HG03139 (cell line): ENCODE data around the gene MAP4K5.

Experiments used
- ATAC-seq: cut with Tn5 transposase; IDR thresholded peaks from one replicate; pipeline ENCODE4 v1.9.1; 2021; ENCODE audit not compliant: unreplicated experiment

Gene MAP4K5

GRCh38 chr14:50479041-50479440 is 53.3 kb downstream of the MAP4K5 start:
- no peak for ATAC-seq

GRCh38 chr14:50477760-50478159 is 54.6 kb downstream of the MAP4K5 start:
- ATAC-seq = no peak

DNA sequence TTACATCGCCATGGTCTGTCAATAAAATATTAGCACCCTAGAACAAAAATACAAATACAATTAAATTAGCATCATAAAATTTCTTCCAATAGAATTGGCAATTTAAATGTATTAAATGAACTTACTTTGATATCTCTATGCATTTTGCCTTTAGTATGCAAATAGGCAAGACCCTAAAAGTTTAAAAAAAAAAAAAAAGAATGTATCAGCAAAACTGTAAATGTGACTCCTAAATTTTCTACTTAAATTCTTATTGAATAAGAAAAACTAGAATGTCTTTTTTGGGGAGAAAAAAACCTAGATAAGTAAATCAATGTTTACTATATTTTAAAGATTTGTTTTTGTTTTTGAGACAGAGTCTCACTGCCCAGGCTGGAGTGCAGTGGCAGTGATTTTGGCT is 56.2 kb downstream of the MAP4K5 start:
- no peak for ATAC-seq

DNA sequence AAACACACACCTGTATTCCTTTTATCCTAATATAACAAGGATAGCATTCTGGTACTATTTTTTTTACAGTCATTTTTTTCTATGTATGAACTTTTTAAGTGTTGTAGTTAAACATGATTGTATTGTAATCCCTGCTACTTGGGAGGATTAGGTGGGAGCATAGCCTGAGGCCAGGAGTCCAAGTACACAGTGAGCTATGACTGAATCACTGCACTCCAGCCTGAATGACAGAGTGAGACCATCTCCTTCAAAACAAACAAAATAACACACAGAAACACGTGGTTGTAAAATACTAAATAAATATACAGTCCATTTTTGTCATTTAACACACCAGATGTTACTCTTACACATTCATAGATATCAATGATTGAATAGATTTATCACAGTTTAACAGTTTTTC is 56.9 kb downstream of the MAP4K5 start:
- no peak for ATAC-seq

GRCh38 chr14:50471838-50472465 is 60.4 kb downstream of the MAP4K5 start:
- ATAC-seq = no peak

- ATAC-seq = no peak
Measured at GRCh38 chr14:50469982-50470381, 62.4 kb downstream of the MAP4K5 start.

- ATAC-seq = no peak
Measured at GRCh38 chr14:50462111-50462510, 70.3 kb downstream of the MAP4K5 start.

DNA sequence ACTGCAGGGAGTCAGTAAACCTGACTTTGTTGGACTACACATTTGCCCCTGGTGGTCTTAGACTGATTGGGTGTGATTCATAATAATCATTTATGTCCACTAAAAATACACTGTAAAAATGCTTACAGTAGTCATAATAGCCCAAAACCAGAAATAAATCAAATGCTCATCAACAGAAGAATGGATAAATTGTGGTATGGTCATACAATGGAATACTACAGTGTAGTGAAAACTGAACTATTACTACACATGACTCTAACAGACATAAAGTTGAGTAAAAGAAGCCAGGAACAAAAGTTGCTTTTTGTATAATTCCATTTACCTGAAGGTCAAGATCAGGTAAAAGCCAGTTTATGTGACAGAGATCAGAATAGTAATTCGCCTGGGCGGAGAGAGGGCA is 78.5 kb downstream of the MAP4K5 start:
- ATAC-seq = no peak

DNA sequence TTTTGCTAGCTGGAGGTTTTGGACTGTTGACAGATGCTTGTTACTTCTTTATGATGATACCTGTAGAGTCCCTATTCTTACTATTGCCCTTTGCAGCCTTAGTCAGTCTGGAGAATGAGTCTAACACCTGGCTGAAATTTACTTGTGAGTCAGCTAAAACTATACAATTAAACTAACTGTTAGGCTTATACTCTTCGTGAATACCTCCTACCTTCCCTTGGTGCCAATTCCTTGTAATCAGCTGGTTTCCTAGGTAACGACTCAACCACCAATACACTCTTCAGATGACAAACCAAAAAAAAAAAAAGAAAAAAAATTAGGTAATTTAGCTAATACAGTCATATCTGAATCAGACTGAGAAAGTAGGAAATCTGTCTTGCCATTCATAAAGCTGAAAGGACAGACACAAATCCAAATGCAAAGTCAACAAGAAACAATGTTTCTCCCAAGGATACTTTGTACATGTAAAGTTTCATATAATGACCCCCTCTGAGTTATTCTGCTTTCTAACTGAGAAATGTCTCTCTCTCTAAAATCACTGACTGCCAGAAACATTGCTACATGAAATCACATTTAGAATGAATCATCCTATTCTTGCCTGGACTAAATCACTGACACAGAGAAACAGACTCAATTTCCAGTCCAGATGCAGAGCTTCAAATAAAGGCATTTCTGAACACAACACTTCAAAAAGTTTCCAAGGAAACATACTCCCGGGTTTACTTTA is 79.2 kb downstream of the MAP4K5 start:
- ATAC-seq = no peak

GRCh38 chr14:50452296-50452695 is 80.1 kb downstream of the MAP4K5 start:
- ATAC-seq = no peak

- no peak for ATAC-seq
Measured at GRCh38 chr14:50451854-50452253, 80.5 kb downstream of the MAP4K5 start.

GRCh38 chr14:50447461-50447860 is 84.9 kb downstream of the MAP4K5 start:
- no peak for ATAC-seq

- ATAC-seq = no peak
Measured at GRCh38 chr14:50434528-50434927, 97.8 kb downstream of the MAP4K5 start.

DNA sequence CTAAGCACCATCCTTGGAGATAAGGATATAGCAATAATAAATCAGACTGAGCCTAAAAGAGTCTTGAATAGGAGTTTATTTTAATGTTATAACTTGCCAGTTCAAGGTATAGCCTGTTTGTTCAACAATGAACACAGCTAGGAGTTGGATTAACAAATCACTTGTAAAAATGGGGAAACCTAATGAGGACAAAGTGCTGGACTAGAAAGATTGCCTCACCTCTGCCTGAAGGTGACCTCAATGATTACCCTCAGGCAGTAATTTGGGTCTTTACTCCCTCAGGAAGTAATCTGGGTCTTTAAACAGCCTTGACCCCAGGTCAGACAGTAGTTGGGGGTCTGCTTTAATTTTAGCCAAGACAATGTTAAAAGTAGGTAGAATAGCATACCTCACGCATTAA is 100.2 kb downstream of the MAP4K5 start:
- ATAC-seq = no peak

- no peak for ATAC-seq
Measured at GRCh38 chr14:50425816-50426215, 106.6 kb downstream of the MAP4K5 start.

GRCh38 chr14:50425105-50425504 is 107.3 kb downstream of the MAP4K5 start:
- no peak for ATAC-seq

- ATAC-seq = no peak
Measured at GRCh38 chr14:50423529-50423928, 108.8 kb downstream of the MAP4K5 start.

DNA sequence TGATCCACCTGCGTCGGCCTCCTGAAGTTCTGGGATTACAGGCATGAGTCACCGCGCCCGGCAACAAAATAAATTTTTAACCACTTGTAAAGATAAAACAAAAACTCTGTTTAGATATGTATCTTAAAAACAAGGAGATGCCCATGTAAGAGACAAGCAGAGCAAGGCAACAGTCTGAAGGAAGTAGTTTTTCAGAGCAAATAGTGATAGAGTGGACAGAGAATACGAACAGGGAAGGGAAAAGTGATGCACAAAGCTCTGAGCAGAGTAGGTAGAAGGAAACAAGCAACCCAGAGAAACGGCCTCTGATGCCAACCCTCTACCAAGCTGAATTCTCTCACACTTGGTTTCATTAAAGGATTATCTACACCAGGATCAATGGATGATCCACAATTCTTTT is 110.9 kb downstream of the MAP4K5 start:
- no peak for ATAC-seq

DNA sequence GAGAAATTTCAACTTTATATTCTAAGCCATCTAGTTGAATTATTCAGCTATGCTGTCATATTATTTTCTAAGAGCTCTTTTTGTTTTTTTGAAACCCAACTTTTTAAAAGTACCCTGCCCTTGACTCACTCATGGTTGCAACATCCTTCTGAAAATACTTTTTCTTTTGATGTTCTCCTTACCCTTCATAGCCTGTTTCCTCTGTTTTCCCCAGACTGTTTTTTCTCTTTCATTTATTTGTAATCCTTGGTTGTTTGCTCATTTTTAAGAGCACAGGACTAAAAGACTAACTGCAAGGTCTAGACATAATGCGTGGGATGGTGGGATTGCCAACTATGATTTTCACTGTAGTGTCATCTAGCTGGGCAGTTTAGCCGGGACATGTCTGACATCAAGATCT is 114.5 kb downstream of the MAP4K5 start:
- ATAC-seq = no peak

- ATAC-seq = no peak
Measured at GRCh38 chr14:50410921-50411320, 121.4 kb downstream of the MAP4K5 start.

GRCh38 chr14:50410071-50410470 is 122.3 kb downstream of the MAP4K5 start:
- no peak for ATAC-seq

GRCh38 chr14:50407111-50407812 is 125.1 kb downstream of the MAP4K5 start:
- no peak for ATAC-seq
